ENCODE results near the gene SPEN. TPM values are rescaled to one million over a fixed set of nuclear protein-coding genes. Genes with fewer than 3 reads are reported as not detected.

Gene SPEN
- polyA plus RNA-seq, 1 donor (not counting 4 experiments of a cell fraction or from before 2014, with no cell fraction given): 8.9 TPM

- H3K79me2 ChIP-seq (ENCODE audit: control insufficient read depth, insufficient read depth, low read length): peaks cover 98% of the 10 kb centered on the region
- H3K4me1 ChIP-seq (ENCODE audit: control insufficient read depth, extremely low read depth, insufficient read depth, low read length): peaks cover 11% of the 10 kb centered on the region
- no peaks in the 10 kb centered on the region for H3K27me3 ChIP-seq (ENCODE audit: control insufficient read depth, extremely low read depth, insufficient read depth, low read length)
- no peak overlapping the region for H3K27ac ChIP-seq (ENCODE audit: control insufficient read depth, insufficient read depth, low read length)
- no peak overlapping the region for H3K9ac ChIP-seq (ENCODE audit: control insufficient read depth, extremely low read depth, insufficient read depth, low read length)
- DNase-seq (ENCODE audit: low read depth, low spot score) (no peak), FAIRE-seq (no peak)
- dilution Hi-C loops (cut with MboI; ENCODE audit: extremely low pct_ligation_motif_present, low sequenced_read_pairs): no loop called here
- peaks cover 4% of the 10 kb centered on the region for H3K9me1 ChIP-seq (ENCODE audit: control insufficient read depth, extremely low read depth, insufficient read depth, low read length)
- no peak overlapping the region for H3K4me3 ChIP-seq (ENCODE audit: control insufficient read depth in 2 of 3, extremely low read depth in 1 of 3, insufficient read depth in 2 of 3, low read depth in 1 of 3, low read length in 3 of 3)
- no peak overlapping the region for H2AFZ ChIP-seq (ENCODE audit: control insufficient read depth, low read length)
- peaks cover 5 to 11% of the 10 kb centered on the region in 2 experiments for H3K36me3 ChIP-seq (ENCODE audit: control insufficient read depth in 2 of 2, extremely low read depth in 1 of 2, insufficient read depth in 2 of 2, low read length in 2 of 2)
- H4K20me1 ChIP-seq (ENCODE audit: control insufficient read depth, extremely low read depth, insufficient read depth, low read length): peaks cover 14% of the 10 kb centered on the region
- H3K9me3 ChIP-seq (ENCODE audit: control insufficient read depth, low read depth, low read length): no peaks in the 10 kb centered on the region
- TF ChIP-seq, protein P1, sequence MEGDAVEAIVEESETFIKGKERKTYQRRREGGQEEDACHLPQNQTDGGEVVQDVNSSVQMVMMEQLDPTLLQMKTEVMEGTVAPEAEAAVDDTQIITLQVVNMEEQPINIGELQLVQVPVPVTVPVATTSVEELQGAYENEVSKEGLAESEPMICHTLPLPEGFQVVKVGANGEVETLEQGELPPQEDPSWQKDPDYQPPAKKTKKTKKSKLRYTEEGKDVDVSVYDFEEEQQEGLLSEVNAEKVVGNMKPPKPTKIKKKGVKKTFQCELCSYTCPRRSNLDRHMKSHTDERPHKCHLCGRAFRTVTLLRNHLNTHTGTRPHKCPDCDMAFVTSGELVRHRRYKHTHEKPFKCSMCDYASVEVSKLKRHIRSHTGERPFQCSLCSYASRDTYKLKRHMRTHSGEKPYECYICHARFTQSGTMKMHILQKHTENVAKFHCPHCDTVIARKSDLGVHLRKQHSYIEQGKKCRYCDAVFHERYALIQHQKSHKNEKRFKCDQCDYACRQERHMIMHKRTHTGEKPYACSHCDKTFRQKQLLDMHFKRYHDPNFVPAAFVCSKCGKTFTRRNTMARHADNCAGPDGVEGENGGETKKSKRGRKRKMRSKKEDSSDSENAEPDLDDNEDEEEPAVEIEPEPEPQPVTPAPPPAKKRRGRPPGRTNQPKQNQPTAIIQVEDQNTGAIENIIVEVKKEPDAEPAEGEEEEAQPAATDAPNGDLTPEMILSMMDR (optimal IDR thresholded peaks at IDR 0.05 in 1 of 3, IDR thresholded peaks at IDR 0.05 in 1 of 3, conservative IDR thresholded peaks at IDR 0.05 in 1 of 3; ENCODE audit: extremely low read depth in 1 of 3, insufficient read depth in 2 of 3, low read length in 3 of 3): no peak
- no peak for TF ChIP-seq EZH2 (IDR thresholded peaks at IDR 0.05; ENCODE audit: low read length)
- no peak overlapping the region for H3K4me2 ChIP-seq (ENCODE audit: control insufficient read depth, extremely low read depth, insufficient read depth, low read depth, low read length)
Observed at GRCh38 chr1:15869413-15869812, 21.9 kb downstream of the SPEN start.

- peaks cover 4% of the 10 kb centered on the region for H3K9me1 ChIP-seq (ENCODE audit: control insufficient read depth, extremely low read depth, insufficient read depth, low read length)
- H3K4me1 ChIP-seq (ENCODE audit: control insufficient read depth, extremely low read depth, insufficient read depth, low read length): peaks cover 11% of the 10 kb centered on the region
- peaks cover 5 to 16% of the 10 kb centered on the region in 2 experiments for H3K36me3 ChIP-seq (ENCODE audit: control insufficient read depth in 2 of 2, extremely low read depth in 1 of 2, insufficient read depth in 2 of 2, low read length in 2 of 2)
- H4K20me1 ChIP-seq (ENCODE audit: control insufficient read depth, extremely low read depth, insufficient read depth, low read length): peaks cover 14% of the 10 kb centered on the region
- no peak for FAIRE-seq
- peaks cover 97% of the 10 kb centered on the region for H3K79me2 ChIP-seq (ENCODE audit: control insufficient read depth, insufficient read depth, low read length)
- dilution Hi-C loops (cut with MboI; ENCODE audit: extremely low pct_ligation_motif_present, low sequenced_read_pairs): no loop called here
- H3K9me3 ChIP-seq (ENCODE audit: control insufficient read depth, low read depth, low read length): no peaks in the 10 kb centered on the region
- H3K4me2 ChIP-seq (ENCODE audit: control insufficient read depth, extremely low read depth, insufficient read depth, low read depth, low read length): no peak overlapping the region
- no peak overlapping the region for H3K4me3 ChIP-seq (ENCODE audit: control insufficient read depth in 2 of 3, extremely low read depth in 1 of 3, insufficient read depth in 2 of 3, low read depth in 1 of 3, low read length in 3 of 3)
- H3K27me3 ChIP-seq (ENCODE audit: control insufficient read depth, extremely low read depth, insufficient read depth, low read length): no peaks in the 10 kb centered on the region
- no peak for TF ChIP-seq EZH2 (IDR thresholded peaks at IDR 0.05; ENCODE audit: low read length)
- no peak overlapping the region for H3K9ac ChIP-seq (ENCODE audit: control insufficient read depth, extremely low read depth, insufficient read depth, low read length)
- no peak overlapping the region for H2AFZ ChIP-seq (ENCODE audit: control insufficient read depth, low read length)
- H3K27ac ChIP-seq (ENCODE audit: control insufficient read depth, insufficient read depth, low read length): no peak overlapping the region
- DNase-seq (ENCODE audit: low read depth, low spot score): no peak
Observed at GRCh38 chr1:15870421-15870820, 22.9 kb downstream of the SPEN start.

DNA sequence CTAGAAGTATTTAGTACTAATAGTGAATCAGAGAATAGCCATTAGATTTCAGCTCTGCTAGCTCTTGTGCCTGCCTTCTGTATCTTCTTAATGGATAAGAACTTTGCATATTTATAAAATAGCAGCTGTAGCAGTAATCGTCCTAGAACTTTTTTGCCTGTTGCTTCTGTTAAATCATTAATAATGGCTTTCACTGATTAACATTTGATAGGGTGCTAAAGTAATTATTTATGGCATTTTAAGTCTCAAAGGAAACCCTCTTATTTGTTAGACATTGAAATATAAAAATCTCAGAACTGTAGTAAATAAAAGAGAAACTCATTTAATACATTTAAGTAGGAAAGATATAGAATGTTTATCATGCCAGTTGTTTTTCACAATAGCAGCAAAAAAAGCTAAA is 27.0 kb downstream of the SPEN start:
- Histone ChIP-seq H4K20me1 (ENCODE audit: control insufficient read depth, extremely low read depth, insufficient read depth, low read length) (peaks cover 9% of the 10 kb centered on the region), H3K36me3 (ENCODE audit: control insufficient read depth in 2 of 2, extremely low read depth in 1 of 2, insufficient read depth in 2 of 2, low read length in 2 of 2) (peaks cover 7 to 19% of the 10 kb centered on the region in 2 experiments), H3K9ac (ENCODE audit: control insufficient read depth, extremely low read depth, insufficient read depth, low read length) (no peak overlapping the region), H3K4me3 (ENCODE audit: control insufficient read depth in 2 of 3, extremely low read depth in 1 of 3, insufficient read depth in 2 of 3, low read depth in 1 of 3, low read length in 3 of 3) (no peak overlapping the region), H3K79me2 (ENCODE audit: control insufficient read depth, insufficient read depth, low read length) (peaks cover 99% of the 10 kb centered on the region), H3K27me3 (ENCODE audit: control insufficient read depth, extremely low read depth, insufficient read depth, low read length) (no peaks in the 10 kb centered on the region), H3K9me1 (ENCODE audit: control insufficient read depth, extremely low read depth, insufficient read depth, low read length) (peaks cover 4% of the 10 kb centered on the region), H3K4me1 (ENCODE audit: control insufficient read depth, extremely low read depth, insufficient read depth, low read length) (no peaks in the 10 kb centered on the region), H2AFZ (ENCODE audit: control insufficient read depth, low read length) (no peak overlapping the region), H3K9me3 (ENCODE audit: control insufficient read depth, low read depth, low read length) (no peaks in the 10 kb centered on the region), H3K27ac (ENCODE audit: control insufficient read depth, insufficient read depth, low read length) (no peak overlapping the region), H3K4me2 (ENCODE audit: control insufficient read depth, extremely low read depth, insufficient read depth, low read depth, low read length) (no peak overlapping the region)
- FAIRE-seq: no peak
- TF ChIP-seq, protein P1 (optimal IDR thresholded peaks at IDR 0.05 in 1 of 3, IDR thresholded peaks at IDR 0.05 in 1 of 3, conservative IDR thresholded peaks at IDR 0.05 in 1 of 3; ENCODE audit: extremely low read depth in 1 of 3, insufficient read depth in 2 of 3, low read length in 3 of 3): no peak
- no peak for TF ChIP-seq EZH2 (IDR thresholded peaks at IDR 0.05; ENCODE audit: low read length)
- dilution Hi-C loops (cut with MboI; ENCODE audit: extremely low pct_ligation_motif_present, low sequenced_read_pairs): no loop called here
- DNase-seq (ENCODE audit: low read depth, low spot score): no peak

Data from keratinocyte (primary cell).